ENCODE data around the gene GDF7. TPM values are rescaled to one million over a fixed set of nuclear protein-coding genes. Genes with fewer than 3 reads are reported as not detected.

GDF7 gene
- total RNA-seq, 1 donor from 2014 or later, result 12.8 TPM

- Mint-ChIP-seq H3K4me1 (ENCODE audit: low read depth) (peaks cover 18% of the 10 kb centered on the region), H3K9me3 (ENCODE audit: low read depth) (no peaks in the 10 kb centered on the region), H3K4me3 (ENCODE audit: unreplicated experiment) (no peak overlapping the region), H3K36me3 (ENCODE audit: low read depth) (no peaks in the 10 kb centered on the region), H3K27ac (ENCODE audit: unreplicated experiment) (no peak overlapping the region), H3K27me3 (ENCODE audit: low read depth) (no peaks in the 10 kb centered on the region)
- no peak for TF ChIP-seq CTCF (IDR thresholded peaks at IDR 0.05)
- DNase-seq (ENCODE audit: low spot score), result peak; percentile 59
Measured at GRCh38 chr2:20629181-20629580, 37.8 kb upstream of the GDF7 start.

GRCh38 chr2:20629581-20630171, 37.3 kb upstream of the GDF7 start:
- peaks cover 23% of the 10 kb centered on the region for H3K4me1 Mint-ChIP-seq (ENCODE audit: low read depth)
- H3K36me3 Mint-ChIP-seq (ENCODE audit: low read depth), result no peaks in the 10 kb centered on the region
- no peak for TF ChIP-seq CTCF (IDR thresholded peaks at IDR 0.05)
- H3K27ac Mint-ChIP-seq (ENCODE audit: unreplicated experiment), result no peak overlapping the region
- H3K27me3 Mint-ChIP-seq (ENCODE audit: low read depth), result no peaks in the 10 kb centered on the region
- no peaks in the 10 kb centered on the region for H3K9me3 Mint-ChIP-seq (ENCODE audit: low read depth)
- H3K4me3 Mint-ChIP-seq (ENCODE audit: unreplicated experiment), result no peak overlapping the region
- DNase-seq (ENCODE audit: low spot score), result peak; percentile 82

- Mint-ChIP-seq H3K27me3 (ENCODE audit: low read depth) (no peaks in the 10 kb centered on the region), H3K4me1 (ENCODE audit: low read depth) (peaks cover 35% of the 10 kb centered on the region), H3K4me3 (ENCODE audit: unreplicated experiment) (no peak overlapping the region), H3K36me3 (ENCODE audit: low read depth) (peaks cover 1% of the 10 kb centered on the region), H3K9me3 (ENCODE audit: low read depth) (no peaks in the 10 kb centered on the region), H3K27ac (ENCODE audit: unreplicated experiment) (no peak overlapping the region)
- no peak for TF ChIP-seq CTCF (IDR thresholded peaks at IDR 0.05)
- peak; percentile 44 for DNase-seq (ENCODE audit: low spot score)
Measured at GRCh38 chr2:20630967-20631366, 36.0 kb upstream of the GDF7 start.

GRCh38 chr2:20631617-20632307, 35.2 kb upstream of the GDF7 start:
- peaks cover 27% of the 10 kb centered on the region for H3K4me1 Mint-ChIP-seq (ENCODE audit: low read depth)
- no peak overlapping the region for H3K4me3 Mint-ChIP-seq (ENCODE audit: unreplicated experiment)
- DNase-seq (ENCODE audit: low spot score), result peak; percentile 47
- H3K27me3 Mint-ChIP-seq (ENCODE audit: low read depth), result no peaks in the 10 kb centered on the region
- no peak overlapping the region for H3K27ac Mint-ChIP-seq (ENCODE audit: unreplicated experiment)
- peaks cover 2% of the 10 kb centered on the region for H3K36me3 Mint-ChIP-seq (ENCODE audit: low read depth)
- no peaks in the 10 kb centered on the region for H3K9me3 Mint-ChIP-seq (ENCODE audit: low read depth)
- TF ChIP-seq CTCF (IDR thresholded peaks at IDR 0.05), result no peak

GRCh38 chr2:20632446-20632990, 34.4 kb upstream of the GDF7 start:
- peaks cover 27% of the 10 kb centered on the region for H3K4me1 Mint-ChIP-seq (ENCODE audit: low read depth)
- H3K9me3 Mint-ChIP-seq (ENCODE audit: low read depth), result no peaks in the 10 kb centered on the region
- peak; percentile 46 for DNase-seq (ENCODE audit: low spot score)
- H3K27me3 Mint-ChIP-seq (ENCODE audit: low read depth), result no peaks in the 10 kb centered on the region
- H3K4me3 Mint-ChIP-seq (ENCODE audit: unreplicated experiment), result no peak overlapping the region
- no peak for TF ChIP-seq CTCF (IDR thresholded peaks at IDR 0.05)
- H3K27ac Mint-ChIP-seq (ENCODE audit: unreplicated experiment), result no peak overlapping the region
- H3K36me3 Mint-ChIP-seq (ENCODE audit: low read depth), result peaks cover 2% of the 10 kb centered on the region
